Stimulated activated CD4-positive, alpha-beta T cell treated with anti-CD3 and anti-CD28 coated beads, Interleukin-2, amount 100 ng/mL, for 24 hours (primary cell): ENCODE data around the gene WDR46.

Experiments
- DNase-seq, 2 donors: peaks; one replicate each; pipeline ENCODE4 v3.0.0-alpha.2; 2020

WDR46 gene

GRCh38 chr6:33313709-33314514 is 24.9 kb upstream of the WDR46 start, which contains the start of gene TAPBP:
Gene TAPBP, minus strand, starts transcription at chr6:33314078. Its CDS starts 37 bp downstream, at chr6:33314041.
- peak; percentile 85 for DNase-seq

GRCh38 chr6:33313105-33313708 is 24.2 kb upstream of the WDR46 start:
- DNase-seq, result peak; percentile 62 to 64

- peak; percentile 79 to 84 for DNase-seq
Measured at GRCh38 chr6:33312361-33313104, 23.5 kb upstream of the WDR46 start.

- no peak for DNase-seq
Measured at GRCh38 chr6:33306356-33306755, 17.3 kb upstream of the WDR46 start.

GRCh38 chr6:33305052-33305451 is 16.0 kb upstream of the WDR46 start:
- DNase-seq, result no peak

GRCh38 chr6:33304216-33304615 is 15.2 kb upstream of the WDR46 start:
- DNase-seq, result no peak

GRCh38 chr6:33301877-33302276 is 12.8 kb upstream of the WDR46 start:
- DNase-seq, result no peak

- DNase-seq, result peak; percentile 95
Measured at GRCh38 chr6:33299237-33299944, 10.4 kb upstream of the WDR46 start.

GRCh38 chr6:33298773-33299236 is 9.8 kb upstream of the WDR46 start, which contains the start of gene RGL2:
Gene RGL2, minus strand, starts transcription at chr6:33298942. Its CDS starts 332 bp downstream, at chr6:33298610.
- peak; percentile 62 to 63 for DNase-seq

GRCh38 chr6:33297956-33298772 is 9.1 kb upstream of the WDR46 start:
- peak; percentile 62 to 71 for DNase-seq

GRCh38 chr6:33297406-33297955 is 8.4 kb upstream of the WDR46 start:
- DNase-seq, result no peak

GRCh38 chr6:33296797-33297405 is 7.9 kb upstream of the WDR46 start:
- DNase-seq, result no peak

GRCh38 chr6:33295621-33296369 is 6.8 kb upstream of the WDR46 start:
- DNase-seq, result no peak

- no peak for DNase-seq
Measured at GRCh38 chr6:33294086-33294823, 5.2 kb upstream of the WDR46 start.

GRCh38 chr6:33292996-33293682 is 4.1 kb upstream of the WDR46 start:
- no peak for DNase-seq

- DNase-seq, result no peak
Measured at GRCh38 chr6:33290459-33290858, 1.4 kb upstream of the WDR46 start.

- no peak for DNase-seq
Measured at GRCh38 chr6:33289784-33290315, 811 bp upstream of the WDR46 start.

GRCh38 chr6:33288141-33288920 is 708 bp downstream of the WDR46 start:
- no peak for DNase-seq
